ENCODE measurements around the gene ZMAT5.

GRCh38 chr22:29689206-29689879 is 77.5 kb downstream of the ZMAT5 start:
- TF ChIP-seq CTCF (optimal IDR thresholded peaks at IDR 0.05 in 1 of 3, IDR thresholded peaks at IDR 0.05 in 1 of 3, conservative IDR thresholded peaks at IDR 0.05 in 1 of 3; ENCODE audit: extremely low read depth in 1 of 3, insufficient read depth in 2 of 3, low read length in 3 of 3), result no peak
- no peak for TF ChIP-seq EZH2 (IDR thresholded peaks at IDR 0.05; ENCODE audit: low read length)
